H1 (cell line): ENCODE measurements around the gene GLCE. TPM values are rescaled to one million over a fixed set of nuclear protein-coding genes. Genes with fewer than 3 reads are reported as not detected.

ENCODE experiments used
- CTBP2 ChIP-seq: IDR thresholded peaks from 2 replicates; pipeline ENCODE4 v1.7.0; 2011; ENCODE audit warnings: borderline replicate concordance, mild to moderate bottlenecking, moderate library complexity, mixed read lengths, low read length; ENCODE audit not compliant: insufficient read depth, insufficient read length
- KDM1A ChIP-seq: fragments of 200-600, 300-600 bp; sonication (generic); IDR thresholded peaks from 2 replicates; pipeline ENCODE4 v1.7.1; 2016; ENCODE audit warnings: mild to moderate bottlenecking, low read length, borderline replicate concordance
- SIX5 ChIP-seq: IDR thresholded peaks from 2 replicates; pipeline ENCODE4 v1.6.1; 2011; ENCODE audit warnings: mild to moderate bottlenecking, low read depth, low read length
- polyA plus RNA-seq, 7 experiments: library from polyadenylated mRNA; depleted of rRNA in 3 of 7; stranded (reverse) in 5 of 7; unstranded in 2 of 7; fragments of >200 nt in 5 of 7; fragments of 200-250 nt in 2 of 7; gene quantifications; 1 replicate in 5 of 7; 2 replicates in 1 of 7; 4 replicates in 1 of 7; pipeline versions ENCODE4 v1.2.1 to v1.2.3, GENCODE V29; 2011 to 2013; ENCODE audit warnings: missing spikeins in 2 of 7, mixed read lengths in 2 of 7
- total RNA-seq: library from RNA; stranded (reverse); fragmentation: NEBNext Ultra II Directional; extraction: Animal tissue kit (Norgen Biotek cat#: 25700); gene quantifications from 2 replicates; pipeline ENCODE4 v1.2.1, GENCODE V29; 2021

The GLCE gene
- total and polyA plus RNA-seq, 2 of the 8 experiments (the other 6 are each of a cell fraction or from before 2014, with no cell fraction given), result 17.1 to 22.7 TPM

GRCh38 chr15:69285834-69286233, 125.4 kb downstream of the GLCE start (continued):
- TF ChIP-seq SIX5 (no peak), KDM1A (no peak), CTBP2 (no peak)
